Upper lobe of left lung (tissue), 4 donors: ENCODE measurements around the gene ACVR2B.
"Not testable (repeated sequence)": the region's sequence is repeated elsewhere in the genome, so short reads cannot be mapped to it uniquely, and the experiment has no call there.

ENCODE experiments used
- POLR2A ChIP-seq, 4 donors: fragments of 450-650 bp; IDR thresholded peaks; one replicate each; pipeline ENCODE4 v1.5.1; 2016 to 2017; ENCODE audit warnings: antibody characterized with exemption in 4 of 4, mild to moderate bottlenecking in 2 of 4
- TF ChIP-seq, protein P1 (sequence below), 6 experiments: fragments of 450-650 bp in 4 of 6; fragments of 200-600 bp in 2 of 6; sonication (generic) in 2 of 6; IDR thresholded peaks; one replicate each; pipeline ENCODE4 v1.5.1; 2016 to 2019; ENCODE audit warnings: antibody characterized with exemption in 6 of 6

DNA sequence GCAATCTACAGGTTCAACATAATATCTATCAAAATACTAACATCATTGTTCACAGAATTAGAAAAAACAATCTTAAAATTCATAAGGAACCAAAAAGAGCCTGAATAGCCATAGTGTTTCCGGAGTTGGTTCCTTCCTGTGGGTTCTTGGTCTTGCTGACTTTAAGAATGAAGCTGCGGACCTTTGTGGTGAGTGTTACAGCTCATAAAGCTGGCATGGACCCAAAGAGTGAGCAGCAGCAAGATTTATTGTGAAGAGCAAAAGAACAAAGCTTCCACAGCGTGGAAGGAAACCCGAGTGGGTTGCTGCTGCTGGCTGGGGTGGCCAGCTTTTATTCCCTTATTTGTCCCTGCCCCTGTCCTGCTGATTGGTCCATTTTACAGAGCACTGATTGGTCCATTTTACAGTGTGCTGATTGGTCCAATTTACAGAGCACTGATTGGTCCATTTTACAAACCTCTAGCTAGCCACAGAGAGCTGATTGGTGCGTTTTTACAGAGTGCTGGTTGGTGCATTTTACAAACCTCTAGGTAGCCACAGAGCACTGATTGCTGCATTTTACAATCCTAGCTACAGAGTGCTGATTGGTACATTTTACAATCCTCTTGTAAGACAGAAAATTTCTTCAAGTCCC lies 15.1 kb upstream of the ACVR2B start:
- TF ChIP-seq, protein P1, sequence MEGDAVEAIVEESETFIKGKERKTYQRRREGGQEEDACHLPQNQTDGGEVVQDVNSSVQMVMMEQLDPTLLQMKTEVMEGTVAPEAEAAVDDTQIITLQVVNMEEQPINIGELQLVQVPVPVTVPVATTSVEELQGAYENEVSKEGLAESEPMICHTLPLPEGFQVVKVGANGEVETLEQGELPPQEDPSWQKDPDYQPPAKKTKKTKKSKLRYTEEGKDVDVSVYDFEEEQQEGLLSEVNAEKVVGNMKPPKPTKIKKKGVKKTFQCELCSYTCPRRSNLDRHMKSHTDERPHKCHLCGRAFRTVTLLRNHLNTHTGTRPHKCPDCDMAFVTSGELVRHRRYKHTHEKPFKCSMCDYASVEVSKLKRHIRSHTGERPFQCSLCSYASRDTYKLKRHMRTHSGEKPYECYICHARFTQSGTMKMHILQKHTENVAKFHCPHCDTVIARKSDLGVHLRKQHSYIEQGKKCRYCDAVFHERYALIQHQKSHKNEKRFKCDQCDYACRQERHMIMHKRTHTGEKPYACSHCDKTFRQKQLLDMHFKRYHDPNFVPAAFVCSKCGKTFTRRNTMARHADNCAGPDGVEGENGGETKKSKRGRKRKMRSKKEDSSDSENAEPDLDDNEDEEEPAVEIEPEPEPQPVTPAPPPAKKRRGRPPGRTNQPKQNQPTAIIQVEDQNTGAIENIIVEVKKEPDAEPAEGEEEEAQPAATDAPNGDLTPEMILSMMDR (IDR thresholded peaks at IDR 0.05), result not testable (repeated sequence)
- not testable (repeated sequence) for TF ChIP-seq POLR2A (IDR thresholded peaks at IDR 0.05)
